GM18951 (cell line): ENCODE measurements around the gene EXOC3L1.

Experiments
- POLR2A ChIP-seq: IDR thresholded peaks from 4 replicates; pipeline ENCODE4 v1.6.1; 2011; ENCODE audit warnings: mild to moderate bottlenecking; ENCODE audit not compliant: insufficient read length, insufficient read depth; ENCODE audit errors: extremely low read depth
- in situ Hi-C: fragments of 300-500 bp; cut with MboI; formaldehyde crosslinking; loops from one replicate; pipeline ENCODE4 v1.12.0; 2022; ENCODE audit warnings: low sequenced_read_pairs, mixed read lengths, inconsistent platforms; ENCODE audit not compliant: unreplicated experiment

The EXOC3L1 gene, protein sequence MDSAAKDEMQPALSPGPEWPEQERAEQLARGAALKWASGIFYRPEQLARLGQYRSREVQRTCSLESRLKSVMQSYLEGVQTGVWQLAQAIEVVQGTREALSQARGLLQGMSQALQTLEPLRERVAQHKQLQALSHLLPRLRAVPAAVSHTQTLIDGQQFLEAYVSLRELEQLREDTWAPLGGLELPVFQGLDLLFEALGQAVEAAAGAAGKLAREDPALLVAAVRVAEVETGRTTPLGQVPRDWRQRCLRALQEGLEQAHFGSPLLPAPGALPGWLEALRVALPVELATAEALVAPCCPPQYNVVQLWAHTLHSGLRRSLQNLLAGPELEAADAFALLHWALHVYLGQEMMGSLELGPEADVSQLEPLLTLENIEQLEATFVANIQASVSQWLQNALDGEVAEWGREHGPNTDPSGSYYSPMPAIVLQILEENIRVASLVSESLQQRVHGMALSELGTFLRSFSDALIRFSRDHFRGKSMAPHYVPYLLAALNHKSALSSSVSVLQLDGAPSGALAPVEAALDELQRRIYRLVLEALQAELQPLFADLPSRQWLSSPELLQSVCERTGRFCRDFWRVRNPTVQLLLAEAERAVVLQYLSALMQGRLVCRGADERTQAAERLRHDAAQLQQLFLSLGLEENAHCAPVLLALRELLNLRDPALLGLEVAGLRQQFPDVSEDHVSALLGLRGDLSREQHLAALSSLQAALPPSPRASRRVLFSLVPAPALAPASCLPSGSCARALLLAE

DNA sequence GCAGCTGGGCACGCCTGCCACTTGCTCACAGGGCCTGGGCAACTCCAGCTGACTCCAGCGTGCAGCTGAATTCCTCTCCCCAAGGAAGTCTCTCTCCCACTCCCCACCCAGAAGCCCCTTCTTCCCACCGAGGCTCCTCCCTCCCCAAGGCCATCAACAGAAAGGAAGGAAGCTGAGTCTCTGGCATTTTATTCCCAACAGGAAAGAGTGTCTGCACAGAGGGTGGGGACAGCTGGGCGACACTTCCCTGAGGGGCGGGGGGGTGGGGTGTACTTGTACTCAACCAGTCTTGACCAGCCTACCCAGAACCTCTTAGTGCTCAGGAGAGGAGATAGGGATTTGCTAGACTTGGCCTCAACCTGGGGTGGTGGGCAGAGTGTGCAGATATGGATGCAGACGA is at the start of gene EXOC3L1:
Gene EXOC3L1 (minus strand): TSS at position 96 of the 400 bp plus-strand sequence. CDS start 460 bp downstream, outside the sequence.
- in situ Hi-C loops, result no loop called here
- no peak for TF ChIP-seq POLR2A

DNA sequence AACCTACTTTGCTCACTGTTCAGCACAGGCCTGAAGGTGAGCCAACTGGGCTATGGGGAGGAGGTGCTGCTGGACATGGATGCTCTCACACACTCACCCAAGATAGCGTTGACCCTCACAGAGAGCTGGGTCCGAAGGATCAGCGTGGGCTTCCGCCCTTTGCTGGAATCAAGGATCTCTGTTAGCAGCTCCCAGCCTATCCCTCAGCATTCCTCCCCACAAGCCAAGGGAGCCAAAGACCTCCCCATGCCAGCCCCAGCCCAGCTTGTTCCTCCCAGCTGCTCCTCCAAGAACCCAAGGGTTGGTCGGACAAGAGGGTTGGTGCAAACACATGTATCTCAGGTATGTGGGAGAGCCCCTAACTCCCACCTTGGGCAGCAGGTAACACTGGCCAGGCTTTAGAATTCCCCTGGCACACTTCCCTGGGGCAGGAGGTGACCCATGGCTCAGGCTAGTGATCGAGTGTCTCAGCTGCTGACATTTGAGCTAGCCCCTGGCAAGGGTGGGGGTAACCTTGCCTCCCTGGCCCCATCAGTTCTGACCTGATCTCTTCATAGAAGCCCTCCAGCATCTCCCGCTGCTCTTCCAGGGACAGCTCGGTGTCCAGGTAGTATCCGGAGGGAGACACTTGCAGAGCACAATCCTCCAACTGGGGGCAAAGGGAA is 49.0 kb upstream of the EXOC3L1 start:
- TF ChIP-seq POLR2A, result no peak
- in situ Hi-C loops, result no loop called here

GRCh38 chr16:67238278-67238575 is 48.3 kb upstream of the EXOC3L1 start:
- in situ Hi-C loops, result no loop called here
- TF ChIP-seq POLR2A, result no peak

GRCh38 chr16:67237396-67238277 is 47.7 kb upstream of the EXOC3L1 start:
- TF ChIP-seq POLR2A, result no peak
- in situ Hi-C loops, result no loop called here

- TF ChIP-seq POLR2A, result no peak
- in situ Hi-C loops, result no loop called here
Observed at GRCh38 chr16:67236563-67237395, 46.8 kb upstream of the EXOC3L1 start.

DNA sequence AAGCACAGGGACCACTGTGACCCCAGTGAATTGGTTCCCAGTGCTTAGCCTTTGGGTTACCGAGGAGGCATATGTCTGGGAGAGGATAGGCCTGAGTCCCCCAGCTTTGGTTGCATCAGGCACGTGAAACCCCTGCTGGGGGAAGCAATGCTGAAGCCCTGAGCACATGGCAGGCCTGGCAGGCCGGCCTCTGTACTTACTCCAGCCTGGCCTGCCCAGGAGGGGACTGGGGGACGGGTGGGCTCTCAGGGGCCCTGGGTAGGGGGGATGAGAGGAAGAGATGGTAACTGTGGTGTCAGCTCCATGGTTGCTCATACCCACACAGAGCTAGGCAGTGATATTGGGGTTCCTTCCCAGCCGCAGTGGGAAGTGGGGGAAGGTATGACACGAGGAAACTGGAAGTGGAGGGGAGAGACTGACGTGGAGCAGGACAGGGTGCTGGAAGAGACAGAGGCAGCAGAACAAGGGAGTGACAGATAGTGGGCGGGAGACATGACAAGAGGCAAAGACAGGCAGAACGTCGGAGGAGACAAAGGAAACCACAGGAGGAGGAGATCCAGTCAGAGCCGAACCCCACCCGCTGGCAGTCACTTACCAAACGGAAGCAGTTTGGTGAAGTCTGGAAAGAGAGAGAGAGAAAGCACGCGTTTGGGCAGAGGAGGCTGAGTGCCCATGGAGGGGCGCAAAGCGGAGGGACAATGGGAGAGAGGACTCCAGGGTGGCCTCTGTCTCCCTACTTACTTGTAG is 46.1 kb upstream of the EXOC3L1 start:
- TF ChIP-seq POLR2A, result no peak
- in situ Hi-C loops, result no loop called here

- no peak for TF ChIP-seq POLR2A
- in situ Hi-C loops, result no loop called here
Observed at GRCh38 chr16:67234180-67234597, 44.3 kb upstream of the EXOC3L1 start.

DNA sequence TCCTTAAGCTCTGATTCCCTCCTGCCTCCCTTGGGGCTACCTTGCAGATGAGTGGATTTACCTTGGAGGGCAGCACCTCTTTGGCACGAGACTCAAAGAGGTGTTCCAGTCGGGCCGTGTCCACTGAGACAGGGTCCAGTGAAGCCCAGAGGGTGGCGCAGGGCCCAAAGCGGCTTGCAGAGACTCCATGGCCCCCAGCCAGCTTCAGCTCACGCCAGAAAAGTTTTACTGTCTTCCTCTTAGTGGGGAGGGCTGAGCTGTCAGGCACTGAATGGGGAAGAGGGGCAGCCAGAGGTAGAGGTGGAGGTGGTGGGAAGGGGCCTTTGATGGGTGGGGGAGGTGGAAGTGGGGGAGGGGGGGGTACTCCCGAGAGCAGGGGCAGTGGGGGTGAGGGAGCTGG is 43.7 kb upstream of the EXOC3L1 start:
- TF ChIP-seq POLR2A, result no peak
- in situ Hi-C loops, result no loop called here

DNA sequence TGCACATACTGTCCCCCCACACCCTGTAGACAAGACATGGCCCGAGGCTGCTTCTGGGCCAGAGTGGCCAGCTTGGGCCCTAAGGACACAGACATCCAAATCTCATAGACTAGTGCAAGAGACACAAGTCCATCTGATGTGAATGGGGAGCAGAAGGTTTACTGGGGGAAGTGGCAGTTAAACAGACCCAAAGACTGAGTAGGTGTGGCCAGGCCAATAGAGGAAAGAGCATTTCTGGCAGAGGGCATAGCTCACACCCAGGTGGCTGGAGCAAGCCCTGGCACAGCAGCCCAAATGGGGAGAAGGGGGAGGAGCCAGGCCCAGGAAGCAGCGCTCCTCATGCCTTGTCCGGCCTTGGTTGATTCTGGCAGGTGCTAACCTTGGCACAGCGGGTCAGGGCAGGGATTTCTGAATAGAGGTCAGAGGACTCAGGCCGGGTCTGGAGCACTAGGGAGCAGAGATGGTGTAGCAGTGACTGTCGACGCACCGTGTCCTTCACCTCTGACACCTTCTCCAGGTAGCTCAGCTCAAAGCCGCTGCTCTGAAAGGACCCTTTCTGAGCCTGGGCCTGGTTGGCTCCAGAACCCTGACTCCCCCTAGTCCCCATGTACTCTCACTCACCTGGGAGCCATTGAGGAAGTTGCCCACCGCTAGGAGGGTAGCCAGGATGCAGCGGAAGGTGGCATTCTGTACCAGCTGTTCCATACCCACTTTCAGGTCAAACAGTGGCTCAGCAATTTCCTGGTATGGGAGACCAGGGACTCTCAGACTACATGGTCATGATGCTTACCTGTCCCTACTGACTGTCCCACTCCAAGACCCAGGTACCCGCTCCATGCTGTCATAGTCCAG is 41.1 kb upstream of the EXOC3L1 start:
- in situ Hi-C loops, result no loop called here
- TF ChIP-seq POLR2A, result peak; percentile 26

DNA sequence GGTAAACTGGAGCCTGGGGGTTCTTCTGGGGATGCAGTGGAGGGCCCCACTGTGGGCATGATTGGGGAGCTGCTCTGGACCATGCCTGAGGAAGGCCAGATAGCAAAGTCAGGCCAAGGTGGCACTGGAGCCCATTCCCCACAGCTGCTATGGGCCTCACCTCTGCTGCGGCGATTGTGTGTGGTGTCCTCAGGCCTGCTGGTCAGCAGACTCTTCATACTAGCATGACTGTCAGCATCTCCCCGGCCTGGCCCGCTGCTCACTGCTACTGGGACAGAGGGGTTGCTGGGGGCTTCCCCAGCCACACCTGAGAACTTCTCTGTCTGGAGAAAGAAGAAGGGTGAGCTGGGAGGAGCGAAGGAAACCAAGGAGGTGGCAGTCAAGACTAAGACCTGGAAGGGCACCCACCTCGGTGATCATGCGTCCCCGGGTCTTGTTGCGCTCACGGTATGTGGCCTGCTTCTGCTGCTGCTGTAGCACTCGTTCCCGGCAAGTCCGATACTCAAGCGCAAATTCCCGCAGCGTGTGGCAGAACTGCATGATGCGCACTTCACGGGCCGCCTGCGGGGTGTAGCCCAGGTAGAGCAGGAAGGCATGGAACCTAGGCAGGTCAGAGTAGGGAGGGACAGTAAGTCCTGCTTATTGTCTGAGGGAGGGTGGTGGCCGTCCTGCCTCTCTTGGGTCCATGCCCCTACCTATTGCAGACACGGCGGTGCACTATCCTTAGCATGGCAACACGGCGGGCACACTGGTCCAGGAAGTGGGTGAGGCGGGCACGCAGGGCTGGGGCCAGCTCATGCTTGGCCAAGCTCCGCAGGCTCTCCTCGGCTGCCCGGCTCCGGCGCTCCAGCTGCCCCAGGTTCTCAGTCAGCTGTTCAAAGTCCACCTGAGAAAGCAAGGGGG is 40.2 kb upstream of the EXOC3L1 start:
- no peak for TF ChIP-seq POLR2A
- in situ Hi-C loops, result no loop called here
